HG03175 (cell line): ENCODE measurements around the gene TFAP2E.

Source experiments
- ATAC-seq: cut with Tn5 transposase; IDR thresholded peaks from one replicate; pipeline ENCODE4 v1.9.1; 2021; ENCODE audit warnings: mild to moderate bottlenecking, moderate library complexity; ENCODE audit not compliant: unreplicated experiment

The TFAP2E gene

GRCh38 chr1:35640380-35641232 is 67.5 kb downstream of the TFAP2E start:
- no peak for ATAC-seq

GRCh38 chr1:35641233-35641866 is 68.2 kb downstream of the TFAP2E start, which contains the start of gene PSMB2:
TSS of gene PSMB2 (minus strand) at chr1:35641526. CDS start at chr1:35641432, 94 bp downstream.
- ATAC-seq, result peak; percentile 89

GRCh38 chr1:35642471-35642955 is 69.4 kb downstream of the TFAP2E start:
- ATAC-seq, result no peak

- no peak for ATAC-seq
Observed at GRCh38 chr1:35644204-35644603, 71.1 kb downstream of the TFAP2E start.
